H1 (cell line): ENCODE results near the gene PACSIN2.

Experiments
- CTCF ChIP-seq, 3 experiments: IDR thresholded peaks; 1 replicate in 2 of 3; 2 replicates in 1 of 3; pipeline versions ENCODE4 v1.5.1 to v1.6.1; 2011; ENCODE audit warnings: low read length in 3 of 3, mild to moderate bottlenecking in 3 of 3, inconsistent platforms in 2 of 3, low read depth in 1 of 3, moderate library complexity in 1 of 3; ENCODE audit not compliant: insufficient read depth in 1 of 3; ENCODE audit errors: control extremely low read depth in 1 of 3
- MAX ChIP-seq: IDR thresholded peaks from 2 replicates; pipeline ENCODE4 v1.6.1; 2012; ENCODE audit warnings: inconsistent platforms
- POLR2A ChIP-seq, 2 experiments: IDR thresholded peaks; 1 replicate in 1 of 2; 2 replicates in 1 of 2; pipeline ENCODE4 v1.6.1; 2011; ENCODE audit warnings: low read depth in 2 of 2, low read length in 2 of 2, mild to moderate bottlenecking in 2 of 2; ENCODE audit errors: control extremely low read depth in 1 of 2
- SIN3A ChIP-seq, 2 experiments: IDR thresholded peaks in 1 of 2; conservative IDR thresholded peaks in 1 of 2; 2 replicates each; pipeline ENCODE4 v1.6.1; 2011 to 2012; ENCODE audit warnings: low read length in 2 of 2, improper control_type of control experiment in 1 of 2, low read depth in 1 of 2, mild to moderate bottlenecking in 1 of 2
- SP1 ChIP-seq: IDR thresholded peaks from 2 replicates; pipeline ENCODE4 v1.6.1; 2011; ENCODE audit warnings: low read depth, low read length
- TAF1 ChIP-seq: IDR thresholded peaks from 2 replicates; pipeline ENCODE4 v1.6.1; 2011; ENCODE audit warnings: mild to moderate bottlenecking, low read depth, low read length
- USF2 ChIP-seq: IDR thresholded peaks from 2 replicates; pipeline ENCODE4 v1.6.1; 2011; ENCODE audit warnings: low read length, improper control_type of control experiment

- TF ChIP-seq USF2 = no peak
- no peak for TF ChIP-seq POLR2A (IDR thresholded peaks at IDR 0.05; ENCODE audit: control extremely low read depth in 1 of 2, low read depth in 2 of 2, low read length in 2 of 2)
- TF ChIP-seq TAF1 = no peak
- peak in 1 of 3 experiments; percentile 6; a peak in 1 of 4 replicates for TF ChIP-seq CTCF (IDR thresholded peaks at IDR 0.05; ENCODE audit: control extremely low read depth in 1 of 3, insufficient read depth in 1 of 3, low read depth in 1 of 3, low read length in 3 of 3)
- no peak for TF ChIP-seq MAX
- TF ChIP-seq SP1 = no peak
- no peak for TF ChIP-seq SIN3A (conservative IDR thresholded peaks at IDR 0.05 in 1 of 2, IDR thresholded peaks at IDR 0.05 in 1 of 2; ENCODE audit: low read depth in 1 of 2, low read length in 2 of 2)
Observed at GRCh38 chr22:42904050-42904449, 110.9 kb downstream of the PACSIN2 start.
